Measurements from ENCODE around the gene MYO1D. TPM values are rescaled to one million over a fixed set of nuclear protein-coding genes. Genes with fewer than 3 reads are reported as not detected.

Gene MYO1D
- total and polyA plus RNA-seq, 8 donors = 22.0 to 92.8 (median 27.4) TPM

- no peak overlapping the region for H3K4me3 ChIP-seq
- intact Hi-C loops (cut with DNase I) = loop anchor here in 1 of 2 donors (10.0 kb wide), 1 partner anchor 272 kb away; the partner anchor contains the start of gene CDK5R1
- no peak for ATAC-seq
- DNase-seq = no peak
- no peaks in the 10 kb centered on the region for H3K27me3 ChIP-seq
- H3K9me3 ChIP-seq = no peaks in the 10 kb centered on the region
- no peak for TF ChIP-seq CTCF (IDR thresholded peaks at IDR 0.05)
- H3K27ac ChIP-seq = no peak overlapping the region
- no peaks in the 10 kb centered on the region for H3K36me3 ChIP-seq
- no peaks in the 10 kb centered on the region for H3K4me1 ChIP-seq
Measured at GRCh38 chr17:32756696-32757095, 120.2 kb downstream of the MYO1D start.

GRCh38 chr17:32755045-32755805 is 121.7 kb downstream of the MYO1D start:
- ATAC-seq = peak; percentile 82
- H3K36me3 ChIP-seq = no peaks in the 10 kb centered on the region

GRCh38 chr17:32752934-32753333 is 124.0 kb downstream of the MYO1D start:
- no peak for TF ChIP-seq CTCF (IDR thresholded peaks at IDR 0.05)
- Histone ChIP-seq H3K36me3 (no peaks in the 10 kb centered on the region), H3K9me3 (no peaks in the 10 kb centered on the region), H3K27me3 (no peaks in the 10 kb centered on the region), H3K27ac (no peak overlapping the region), H3K4me1 (no peaks in the 10 kb centered on the region), H3K4me3 (no peak overlapping the region)
- intact Hi-C loops (cut with DNase I) = loop anchor here in 1 of 2 donors (10.0 kb wide), 1 partner anchor 268 kb away; the partner anchor contains the start of gene CDK5R1
- DNase-seq = no peak
- no peak for ATAC-seq

More at GRCh38 chr17:32755045-32755805, 121.7 kb downstream of the MYO1D start:
- TF ChIP-seq CTCF (IDR thresholded peaks at IDR 0.05) = peak; percentile 21 to 29
- H3K27ac ChIP-seq = no peak overlapping the region
- H3K4me3 ChIP-seq = no peak overlapping the region
- H3K4me1 ChIP-seq = no peaks in the 10 kb centered on the region
- intact Hi-C loops (cut with DNase I) = loop anchor here in 1 of 2 donors (10.0 kb wide), 1 partner anchor 270 kb away; the partner anchor contains the start of gene CDK5R1
- no peaks in the 10 kb centered on the region for H3K27me3 ChIP-seq
- peak in 2 of 4 donors; percentile 42 to 75 for DNase-seq
- H3K9me3 ChIP-seq = no peaks in the 10 kb centered on the region

GRCh38 chr17:32747856-32748255 is 129.1 kb downstream of the MYO1D start:
- no peaks in the 10 kb centered on the region for H3K27me3 ChIP-seq

More at GRCh38 chr17:32747856-32748255, 129.1 kb downstream of the MYO1D start:
- no peaks in the 10 kb centered on the region for H3K9me3 ChIP-seq
- intact Hi-C loops (cut with DNase I) = loop anchor here in 1 of 2 donors (10.0 kb wide), 1 partner anchor 93 kb away; no protein-coding TSS in a partner anchor
- no peak for ATAC-seq
- H3K36me3 ChIP-seq = no peaks in the 10 kb centered on the region
- DNase-seq = no peak
- H3K27ac ChIP-seq = no peak overlapping the region
- H3K4me1 ChIP-seq = no peaks in the 10 kb centered on the region
- H3K4me3 ChIP-seq = no peak overlapping the region
- no peak for TF ChIP-seq CTCF (IDR thresholded peaks at IDR 0.05)
